ENCODE results near the gene SNAPIN.
A peak's percentile ranks its signal among the peaks of the same experiment; 100 is the strongest.

SNAPIN gene

DNA sequence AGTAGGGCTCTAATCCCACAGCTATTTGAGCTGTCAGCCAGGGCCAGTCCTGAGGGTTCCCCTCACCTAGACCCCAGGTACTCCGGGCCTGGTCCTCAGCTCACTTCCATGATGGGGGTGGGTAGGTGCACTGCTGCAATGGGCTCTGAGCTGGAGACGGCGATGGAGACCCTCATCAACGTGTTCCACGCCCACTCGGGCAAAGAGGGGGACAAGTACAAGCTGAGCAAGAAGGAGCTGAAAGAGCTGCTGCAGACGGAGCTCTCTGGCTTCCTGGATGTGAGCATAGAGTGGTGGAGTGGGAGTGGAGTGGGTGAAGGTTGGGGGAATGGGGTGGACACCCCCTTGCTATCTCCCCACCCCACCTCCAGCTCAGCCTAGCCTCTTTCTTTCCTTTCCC is 28.1 kb upstream of the SNAPIN start:
- TF ChIP-seq, protein P1, sequence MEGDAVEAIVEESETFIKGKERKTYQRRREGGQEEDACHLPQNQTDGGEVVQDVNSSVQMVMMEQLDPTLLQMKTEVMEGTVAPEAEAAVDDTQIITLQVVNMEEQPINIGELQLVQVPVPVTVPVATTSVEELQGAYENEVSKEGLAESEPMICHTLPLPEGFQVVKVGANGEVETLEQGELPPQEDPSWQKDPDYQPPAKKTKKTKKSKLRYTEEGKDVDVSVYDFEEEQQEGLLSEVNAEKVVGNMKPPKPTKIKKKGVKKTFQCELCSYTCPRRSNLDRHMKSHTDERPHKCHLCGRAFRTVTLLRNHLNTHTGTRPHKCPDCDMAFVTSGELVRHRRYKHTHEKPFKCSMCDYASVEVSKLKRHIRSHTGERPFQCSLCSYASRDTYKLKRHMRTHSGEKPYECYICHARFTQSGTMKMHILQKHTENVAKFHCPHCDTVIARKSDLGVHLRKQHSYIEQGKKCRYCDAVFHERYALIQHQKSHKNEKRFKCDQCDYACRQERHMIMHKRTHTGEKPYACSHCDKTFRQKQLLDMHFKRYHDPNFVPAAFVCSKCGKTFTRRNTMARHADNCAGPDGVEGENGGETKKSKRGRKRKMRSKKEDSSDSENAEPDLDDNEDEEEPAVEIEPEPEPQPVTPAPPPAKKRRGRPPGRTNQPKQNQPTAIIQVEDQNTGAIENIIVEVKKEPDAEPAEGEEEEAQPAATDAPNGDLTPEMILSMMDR (IDR thresholded peaks at IDR 0.05; ENCODE audit: control insufficient read depth, extremely low read depth, insufficient read depth) = no peak
- DNase-seq (ENCODE audit: low read depth) = no peak
- no peak overlapping the region for H3K4me3 ChIP-seq (ENCODE audit: low read depth, low read length)

DNA sequence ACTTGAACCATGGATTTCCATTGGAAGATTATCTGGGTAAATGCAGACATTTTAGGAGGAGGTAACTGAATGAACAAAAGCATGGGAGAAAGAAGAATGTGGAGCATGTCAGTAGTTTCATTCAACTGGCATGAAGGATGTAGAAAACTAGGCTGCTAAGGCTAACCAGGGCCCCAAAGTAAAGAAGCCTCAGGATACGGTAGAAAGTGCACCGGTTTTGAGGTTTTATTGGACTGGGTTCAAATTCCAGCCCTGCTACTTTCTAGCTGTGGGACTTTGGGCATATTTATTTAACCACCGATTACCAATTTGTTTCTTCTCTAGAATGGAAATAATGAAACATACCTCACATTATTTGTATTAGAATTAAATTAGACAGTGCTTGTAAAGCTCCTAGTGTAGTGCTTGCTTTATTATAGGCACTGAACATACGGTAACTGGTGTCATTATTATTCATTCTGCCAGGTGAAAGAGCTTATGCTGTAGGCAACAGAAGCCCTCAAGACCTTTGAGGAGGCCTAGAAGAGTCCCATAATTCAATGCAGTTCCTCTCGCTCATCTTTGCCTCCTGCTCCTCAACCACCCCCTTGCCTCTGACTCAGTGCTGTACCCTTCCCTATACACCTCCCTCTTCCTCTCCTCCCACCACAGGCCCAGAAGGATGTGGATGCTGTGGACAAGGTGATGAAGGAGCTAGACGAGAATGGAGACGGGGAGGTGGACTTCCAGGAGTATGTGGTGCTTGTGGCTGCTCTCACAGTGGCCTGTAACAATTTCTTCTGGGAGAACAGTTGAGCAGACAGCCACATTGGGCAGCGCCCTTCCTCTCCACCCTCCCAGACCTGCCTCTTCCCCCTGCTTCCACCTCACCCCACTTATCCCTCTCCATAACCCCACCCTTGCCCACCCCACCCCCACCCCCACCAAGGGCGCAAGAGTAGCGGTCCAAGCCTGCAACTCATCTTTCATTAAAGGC is 27.2 kb upstream of the SNAPIN start:
- no peak for DNase-seq (ENCODE audit: low read depth)
- no peak overlapping the region for H3K4me3 ChIP-seq (ENCODE audit: low read depth, low read length)
- TF ChIP-seq, protein P1 (IDR thresholded peaks at IDR 0.05; ENCODE audit: control insufficient read depth, extremely low read depth, insufficient read depth) = no peak

GRCh38 chr1:153633161-153633753 is 25.2 kb upstream of the SNAPIN start:
- H3K4me3 ChIP-seq (ENCODE audit: low read depth, low read length) = peak overlapping the region; percentile 97
- no peak for DNase-seq (ENCODE audit: low read depth)
- TF ChIP-seq, protein P1 (IDR thresholded peaks at IDR 0.05; ENCODE audit: control insufficient read depth, extremely low read depth, insufficient read depth) = no peak

GRCh38 chr1:153633754-153634665 is 24.5 kb upstream of the SNAPIN start, which contains the start of gene CHTOP:
Gene CHTOP, plus strand, starts transcription at chr1:153634066. Its CDS starts 2,523 bp downstream, at chr1:153636589.
- TF ChIP-seq, protein P1 (IDR thresholded peaks at IDR 0.05; ENCODE audit: control insufficient read depth, extremely low read depth, insufficient read depth) = no peak
- peak within 1 kb of the TSS; percentile 97 for H3K4me3 ChIP-seq (ENCODE audit: low read depth, low read length)
- peak; percentile 96 for DNase-seq (ENCODE audit: low read depth)

- DNase-seq (ENCODE audit: low read depth) = no peak
- no peak overlapping the region for H3K4me3 ChIP-seq (ENCODE audit: low read depth, low read length)
- TF ChIP-seq, protein P1 (IDR thresholded peaks at IDR 0.05; ENCODE audit: control insufficient read depth, extremely low read depth, insufficient read depth) = no peak
These were observed 22.6 kb upstream of the SNAPIN start for GRCh38 chr1:153635872-153636271.

GRCh38 chr1:153636312-153636711 is 22.2 kb upstream of the SNAPIN start:
- no peak overlapping the region for H3K4me3 ChIP-seq (ENCODE audit: low read depth, low read length)
- no peak for DNase-seq (ENCODE audit: low read depth)
- TF ChIP-seq, protein P1 (IDR thresholded peaks at IDR 0.05; ENCODE audit: control insufficient read depth, extremely low read depth, insufficient read depth) = no peak
